Stimulated activated CD4-positive, alpha-beta T cell treated with anti-CD3 and anti-CD28 coated beads, Interleukin-12 subunit alpha, Interleukin-12 subunit beta, amount 100 ng/mL, for 48 hours (primary cell): ENCODE data around the gene SLN.
A peak's percentile ranks its signal among the peaks of the same experiment; 100 is the strongest.

Source experiments
- DNase-seq, 3 donors: peaks; one replicate each; pipeline ENCODE4 v3.0.0-alpha.2; 2020; ENCODE audit warnings: low read depth in 2 of 3, low spot score in 1 of 3

SLN gene

GRCh38 chr11:107719557-107720302 is 7.9 kb upstream of the SLN start:
- DNase-seq: no peak

DNA sequence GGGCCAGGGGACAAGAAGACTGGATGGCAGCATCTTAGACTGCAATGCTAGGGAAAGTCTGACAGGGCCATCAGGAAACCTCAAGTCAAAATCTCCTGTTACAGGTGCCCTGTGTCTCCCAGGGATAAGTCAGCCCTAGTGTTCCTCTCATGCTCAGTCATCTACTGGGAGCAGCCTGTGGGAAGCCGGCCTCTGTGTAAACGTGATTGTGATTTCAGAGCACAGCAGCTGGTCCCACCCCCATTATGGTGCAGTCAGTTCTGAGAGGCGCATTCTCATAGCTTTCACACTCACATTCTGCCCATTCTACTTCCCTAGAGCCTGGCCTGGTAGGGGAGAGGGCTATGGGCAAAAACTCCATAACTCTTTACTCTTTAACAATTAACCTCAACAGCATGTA is 7.2 kb upstream of the SLN start:
- no peak for DNase-seq

- no peak for DNase-seq
Measured at GRCh38 chr11:107716884-107717532, 5.2 kb upstream of the SLN start.

DNA sequence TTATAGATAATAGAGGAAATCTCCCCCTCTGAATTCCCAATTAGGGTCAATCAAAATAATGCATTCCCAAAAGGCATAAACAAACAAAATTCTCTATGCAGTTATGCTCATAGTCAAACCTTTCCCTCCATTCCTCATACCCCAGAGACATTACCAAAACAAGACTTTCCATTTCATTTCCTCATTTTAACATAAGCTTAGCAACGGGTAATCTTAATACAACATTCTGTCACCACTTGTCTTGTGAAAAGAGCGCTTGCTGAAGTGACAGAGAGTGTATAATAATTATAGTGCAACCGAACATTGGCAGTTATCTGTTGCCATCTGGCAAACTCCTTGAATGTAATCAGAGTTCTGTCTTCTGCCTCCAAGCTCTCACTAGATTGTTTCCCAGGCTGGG is 1.2 kb upstream of the SLN start:
- no peak for DNase-seq

DNA sequence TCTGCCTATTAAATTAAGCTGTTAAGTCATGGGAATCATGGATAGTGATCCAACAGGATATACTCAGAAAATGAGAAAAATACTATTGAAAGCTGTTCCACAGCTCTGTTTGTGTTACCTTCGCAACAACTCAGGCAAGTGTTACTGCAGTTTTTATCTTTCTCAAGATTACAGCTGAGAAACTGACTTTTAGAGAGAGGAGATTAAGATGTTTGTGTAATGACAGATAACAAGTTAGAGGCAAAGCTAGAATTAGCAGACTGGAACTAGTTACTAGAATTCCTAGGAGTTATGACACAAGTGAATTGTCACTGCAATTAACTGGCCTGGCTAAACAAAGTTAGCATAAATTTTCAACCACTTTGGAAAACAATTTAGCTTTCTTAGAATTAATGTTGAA is 1.6 kb downstream of the SLN start:
- no peak for DNase-seq

DNA sequence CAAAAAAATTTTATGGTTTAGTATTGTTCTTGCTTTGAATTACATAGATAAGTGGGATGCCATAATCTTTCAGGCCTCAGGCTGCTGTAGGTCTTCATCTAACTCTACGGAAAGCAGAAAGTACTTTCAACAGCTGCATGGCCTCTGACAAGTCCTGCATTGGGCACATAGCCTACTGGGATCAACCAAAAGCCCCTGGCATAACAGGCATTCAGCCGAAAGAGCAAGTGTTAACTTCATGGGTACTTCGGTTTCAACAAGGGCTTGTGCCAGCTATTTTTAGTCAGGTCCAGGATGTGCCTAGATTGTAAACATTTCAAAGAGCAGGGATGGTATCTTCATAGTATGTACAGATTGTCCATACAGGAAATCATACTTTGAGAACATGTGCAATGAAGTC is 3.1 kb downstream of the SLN start:
- no peak for DNase-seq

GRCh38 chr11:107707807-107708206 is 4.0 kb downstream of the SLN start:
- no peak for DNase-seq

DNA sequence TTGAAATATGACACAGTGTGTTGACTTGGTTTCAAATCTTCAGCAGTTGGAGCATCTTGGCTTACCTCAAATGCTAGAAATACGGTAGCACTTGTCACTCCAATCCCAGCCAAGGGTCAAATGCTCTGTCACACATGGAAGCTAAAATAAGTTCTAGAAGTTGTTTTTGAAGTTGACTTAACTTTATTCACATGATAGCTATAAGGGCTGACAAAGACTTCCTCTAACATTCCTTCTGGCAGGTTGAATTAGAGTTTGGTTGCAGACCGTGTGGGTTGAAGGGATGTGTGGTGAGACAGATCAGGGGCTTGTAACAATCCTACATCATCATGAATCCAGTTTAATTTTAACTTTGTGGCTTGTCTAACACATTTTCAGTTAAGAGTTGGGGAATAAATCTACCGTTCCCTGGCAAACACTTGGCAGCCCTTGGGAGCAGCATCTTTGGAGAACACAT is 4.6 kb downstream of the SLN start:
- no peak for DNase-seq

- DNase-seq: no peak
Measured at GRCh38 chr11:107706531-107706930, 5.3 kb downstream of the SLN start.

DNA sequence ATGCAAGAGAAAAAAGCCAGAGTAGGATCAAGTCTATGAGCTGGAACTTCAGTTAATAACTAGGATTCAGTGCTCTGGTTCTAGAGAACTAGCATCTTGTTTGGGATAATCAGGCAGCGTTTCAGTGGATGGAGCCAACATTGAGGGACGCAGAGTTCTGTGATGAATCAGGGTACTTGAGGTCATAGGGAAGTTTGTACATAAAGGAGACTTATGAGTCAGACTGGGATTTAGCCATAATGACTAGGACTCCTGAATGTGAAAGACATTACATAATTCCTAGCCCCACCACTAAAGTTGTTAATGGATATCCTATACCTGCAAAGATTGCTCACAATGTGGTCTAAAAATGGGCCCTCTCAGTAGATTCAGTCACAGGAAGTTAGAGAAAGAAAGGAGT is 6.8 kb downstream of the SLN start:
- no peak for DNase-seq

GRCh38 chr11:107704451-107704850 is 7.4 kb downstream of the SLN start:
- no peak for DNase-seq

- DNase-seq: no peak
Measured at GRCh38 chr11:107702723-107703122, 9.1 kb downstream of the SLN start.

DNA sequence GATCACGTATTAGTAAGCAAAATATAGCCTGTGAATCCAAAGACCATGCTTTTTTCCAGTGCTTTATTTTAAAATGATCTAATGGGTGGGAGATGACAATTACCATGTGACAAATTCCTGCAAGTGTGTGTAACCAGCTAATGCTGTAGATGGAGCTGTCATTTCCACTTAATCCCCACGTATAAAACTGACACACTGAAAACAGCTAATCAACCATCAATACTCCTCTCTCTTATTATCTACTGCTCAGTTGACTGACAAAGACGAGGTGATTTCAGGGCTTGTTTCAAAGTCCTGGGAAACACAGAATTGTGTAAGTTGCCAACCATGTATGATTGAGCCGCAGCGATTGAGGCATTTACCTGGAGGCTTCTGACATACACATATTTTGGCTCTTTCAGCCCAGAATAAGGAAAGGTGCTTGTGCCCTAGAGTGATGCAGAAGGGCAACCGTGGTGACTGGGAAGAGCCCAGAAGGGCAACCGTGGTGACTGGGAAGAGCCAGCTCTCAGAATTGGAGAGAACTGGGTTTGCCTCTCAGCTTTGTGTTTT is 9.7 kb downstream of the SLN start:
- no peak for DNase-seq

DNA sequence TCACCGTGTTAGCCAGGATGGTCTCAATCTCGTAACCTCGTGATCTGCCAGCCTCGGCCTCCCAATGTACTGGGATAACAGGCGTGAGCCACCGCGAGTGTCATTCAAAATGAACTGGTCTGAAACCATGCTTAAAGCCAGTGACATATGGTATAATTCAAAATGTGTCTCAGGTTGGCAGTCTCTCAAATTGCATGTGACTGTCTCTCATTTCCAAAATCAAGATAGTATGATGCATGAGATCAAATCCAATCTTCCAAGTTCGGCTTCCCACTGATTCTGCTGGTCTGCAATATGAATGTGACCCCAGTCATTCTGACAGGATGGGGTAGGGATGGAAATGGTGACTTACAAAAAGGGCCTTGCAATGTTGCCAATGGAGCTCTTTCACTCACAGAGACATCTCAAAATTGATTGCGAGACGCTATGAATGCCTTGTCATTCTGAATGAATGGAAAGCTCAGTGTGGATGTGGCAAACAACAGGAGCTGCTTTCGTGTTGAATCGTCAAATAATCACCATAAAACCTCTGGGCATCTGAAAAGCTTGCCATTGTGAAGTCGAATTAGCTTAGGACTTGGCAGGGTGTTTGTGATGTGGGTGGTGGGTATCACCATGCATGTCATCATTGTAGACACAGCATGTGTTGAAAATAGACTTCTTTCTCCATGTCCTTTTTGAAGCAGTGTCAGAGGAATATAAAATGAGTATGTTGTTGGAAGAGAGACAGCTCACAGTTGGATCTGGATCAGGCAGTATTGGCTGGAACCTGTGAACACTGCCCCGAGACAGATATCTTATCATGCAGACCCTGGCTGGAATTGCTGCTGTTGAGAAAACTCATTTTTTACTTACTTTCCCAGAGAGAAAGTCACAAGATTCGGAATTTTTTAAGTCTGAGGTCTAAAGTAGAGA is 12.2 kb downstream of the SLN start:
- DNase-seq: no peak

DNA sequence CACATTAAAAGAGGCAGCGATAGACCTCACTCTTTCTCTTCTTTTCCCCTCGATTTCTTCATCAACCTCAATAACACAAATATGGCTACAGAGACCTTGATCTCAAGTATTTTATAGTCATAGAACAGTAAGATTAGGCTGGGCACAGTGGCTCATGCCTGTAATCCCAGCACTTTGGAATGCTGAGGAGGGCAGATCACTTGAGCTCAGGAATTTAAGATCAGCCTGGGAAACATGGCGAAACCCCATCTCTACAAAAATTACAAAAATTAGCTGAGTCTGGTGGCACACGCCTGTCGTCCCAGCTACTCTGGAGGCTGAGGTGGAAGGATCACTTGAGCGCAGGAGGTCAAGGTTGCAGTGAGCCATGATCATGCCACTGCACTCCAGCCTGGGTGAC is 14.6 kb downstream of the SLN start:
- no peak for DNase-seq

GRCh38 chr11:107696140-107696539 is 15.7 kb downstream of the SLN start:
- DNase-seq: no peak

DNA sequence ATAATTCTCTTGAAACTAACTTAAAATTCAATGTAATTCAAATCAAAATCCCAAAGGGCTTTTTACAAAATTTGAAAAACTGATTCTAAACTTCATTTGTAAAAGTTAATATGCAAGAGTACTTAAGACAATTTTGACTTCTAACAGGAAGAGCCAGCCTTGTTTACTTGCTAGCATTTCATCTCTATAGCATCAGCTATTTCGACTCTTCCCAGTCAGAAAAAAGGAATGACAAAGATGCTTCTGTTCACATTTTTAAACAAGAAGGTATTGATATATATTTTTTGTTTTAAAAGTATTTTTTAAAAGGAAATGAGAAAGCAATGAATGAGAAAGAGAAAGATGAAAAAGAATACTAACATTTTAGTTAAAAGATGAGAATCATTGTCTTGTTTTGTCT is 16.4 kb downstream of the SLN start:
- no peak for DNase-seq

- DNase-seq: no peak
Measured at GRCh38 chr11:107691000-107691750, 20.7 kb downstream of the SLN start.

- DNase-seq: peak; percentile 17 to 55 (median 45)
Measured at GRCh38 chr11:107689317-107690202, 22.3 kb downstream of the SLN start.
